ENCODE measurements around the gene SLC47A2. TPM values are rescaled to one million over a fixed set of nuclear protein-coding genes. Genes with fewer than 3 reads are reported as not detected.

SLC47A2 gene
- polyA plus RNA-seq, 1 donor from 2014 or later = not detected

GRCh38 chr17:19737305-19738072 is 21.1 kb upstream of the SLC47A2 start:
- Histone ChIP-seq H3K4me2 (ENCODE audit: low read length) (no peak overlapping the region), H3K9me2 (ENCODE audit: insufficient read depth, low read length) (no peaks in the 10 kb centered on the region), H3K9ac (ENCODE audit: low read length) (no peak overlapping the region), H3K27me3 (ENCODE audit: insufficient read depth, low read depth, low read length) (no peaks in the 10 kb centered on the region), H3K36me3 (ENCODE audit: insufficient read depth, low read length) (no peaks in the 10 kb centered on the region), H4K20me1 (ENCODE audit: insufficient read depth) (no peaks in the 10 kb centered on the region), H3F3A (ENCODE audit: insufficient read depth, low read length, poor library complexity, severe bottlenecking) (no peaks in the 10 kb centered on the region), H3K27ac (ENCODE audit: low read length) (no peak overlapping the region), H2AFZ (ENCODE audit: low read depth, low read length) (no peak overlapping the region), H3K9me3 (ENCODE audit: low read length) (no peaks in the 10 kb centered on the region), H3K79me2 (replicated peaks; ENCODE audit: insufficient read depth, low read length) (no peaks in the 10 kb centered on the region), H3K4me3 (ENCODE audit: low read length) (no peak overlapping the region)
- no peak for TF ChIP-seq REST (IDR thresholded peaks at IDR 0.05; ENCODE audit: borderline replicate concordance)
- no peak for TF ChIP-seq EP300 (conservative IDR thresholded peaks at IDR 0.05; ENCODE audit: poor library complexity, severe bottlenecking)
- no peak for TF ChIP-seq RAD21 (conservative IDR thresholded peaks at IDR 0.05)
- TF ChIP-seq POLR2AphosphoS5 (IDR thresholded peaks at IDR 0.05) = no peak
- no peak for TF ChIP-seq CTCF (IDR thresholded peaks at IDR 0.05; ENCODE audit: poor library complexity, severe bottlenecking)
- TF ChIP-seq TAF1 (IDR thresholded peaks at IDR 0.05; ENCODE audit: low read depth) = no peak
- no peak for TF ChIP-seq SMC3 (conservative IDR thresholded peaks at IDR 0.05; ENCODE audit: poor library complexity)
- no peak for TF ChIP-seq EZH2 (IDR thresholded peaks at IDR 0.05; ENCODE audit: borderline replicate concordance, insufficient read depth, low read length, poor library complexity, severe bottlenecking)
- no peak for TF ChIP-seq MXI1 (conservative IDR thresholded peaks at IDR 0.05; ENCODE audit: poor library complexity, severe bottlenecking)

GRCh38 chr17:19736071-19736470 is 19.7 kb upstream of the SLC47A2 start:
- TF ChIP-seq RAD21 (conservative IDR thresholded peaks at IDR 0.05) (no peak), EP300 (conservative IDR thresholded peaks at IDR 0.05; ENCODE audit: poor library complexity, severe bottlenecking) (no peak), EZH2 (IDR thresholded peaks at IDR 0.05; ENCODE audit: borderline replicate concordance, insufficient read depth, low read length, poor library complexity, severe bottlenecking) (no peak), SMC3 (conservative IDR thresholded peaks at IDR 0.05; ENCODE audit: poor library complexity) (no peak), CTCF (IDR thresholded peaks at IDR 0.05; ENCODE audit: poor library complexity, severe bottlenecking) (no peak), TAF1 (IDR thresholded peaks at IDR 0.05; ENCODE audit: low read depth) (no peak), REST (IDR thresholded peaks at IDR 0.05; ENCODE audit: borderline replicate concordance) (no peak), MXI1 (conservative IDR thresholded peaks at IDR 0.05; ENCODE audit: poor library complexity, severe bottlenecking) (no peak), POLR2AphosphoS5 (IDR thresholded peaks at IDR 0.05) (no peak)
- H3K27ac ChIP-seq (ENCODE audit: low read length) = no peak overlapping the region
- H3K27me3 ChIP-seq (ENCODE audit: insufficient read depth, low read depth, low read length) = no peaks in the 10 kb centered on the region

More at GRCh38 chr17:19736071-19736470, 19.7 kb upstream of the SLC47A2 start:
- H2AFZ ChIP-seq (ENCODE audit: low read depth, low read length) = no peak overlapping the region
- H3K79me2 ChIP-seq (replicated peaks; ENCODE audit: insufficient read depth, low read length) = no peaks in the 10 kb centered on the region
- H3K4me2 ChIP-seq (ENCODE audit: low read length) = no peak overlapping the region
- no peak overlapping the region for H3K9ac ChIP-seq (ENCODE audit: low read length)
- H3K9me2 ChIP-seq (ENCODE audit: insufficient read depth, low read length) = no peaks in the 10 kb centered on the region
- H3K4me3 ChIP-seq (ENCODE audit: low read length) = no peak overlapping the region
- no peaks in the 10 kb centered on the region for H3F3A ChIP-seq (ENCODE audit: insufficient read depth, low read length, poor library complexity, severe bottlenecking)
- H3K36me3 ChIP-seq (ENCODE audit: insufficient read depth, low read length) = no peaks in the 10 kb centered on the region
- no peaks in the 10 kb centered on the region for H3K9me3 ChIP-seq (ENCODE audit: low read length)
- H4K20me1 ChIP-seq (ENCODE audit: insufficient read depth) = no peaks in the 10 kb centered on the region
